Caki2 (cell line): ENCODE measurements around the gene MAD1L1. TPM values are rescaled to one million over a fixed set of nuclear protein-coding genes. Genes with fewer than 3 reads are reported as not detected.

Experiments used
- DNase-seq: peaks from one replicate; pipeline ENCODE4 v3.0.0-alpha.2; 2015; ENCODE audit warnings: low read depth
- in situ Hi-C: cut with HindIII; loops from 2 replicates; pipeline ENCODE4 v1.10.0; 2016; ENCODE audit warnings: low sequenced_read_pairs, low pct_unique_long_range_greater_than_20kb, mixed read lengths
- total RNA-seq: library from RNA; depleted of rRNA; stranded (reverse); fragments of >200 nt; shearing (Covaris generic); gene quantifications from 2 replicates; pipeline ENCODE4 v1.2.3, GENCODE V29; 2014; ENCODE audit warnings: low replicate concordance

The MAD1L1 gene
- total RNA-seq, 1 experiment from 2014 or later, result 123 TPM

GRCh38 chr7:2261611-2262010 is 28.9 kb upstream of the MAD1L1 start:
- no peak for DNase-seq
- in situ Hi-C loops, result no loop called here

DNA sequence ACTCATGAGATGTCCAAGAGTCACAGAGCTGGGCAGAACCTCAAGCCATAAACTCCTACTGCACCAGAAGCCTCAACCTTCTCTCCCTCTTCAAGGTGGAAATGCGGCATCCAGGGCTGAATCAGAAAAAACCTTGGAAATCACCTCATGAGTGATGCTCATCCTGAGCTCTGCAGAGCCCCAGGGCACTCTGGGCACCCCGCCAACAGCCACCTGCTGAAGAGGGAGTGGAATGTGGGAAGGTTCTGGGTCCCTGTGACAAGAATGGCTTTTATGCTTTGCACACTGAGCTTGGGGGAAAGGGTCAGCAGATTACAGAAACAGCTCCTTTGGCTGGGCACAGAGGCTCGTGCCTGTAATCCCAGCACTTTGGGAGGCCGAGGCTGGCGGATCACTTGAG is 28.1 kb upstream of the MAD1L1 start:
- peak; percentile 85 for DNase-seq
- in situ Hi-C loops, result no loop called here

DNA sequence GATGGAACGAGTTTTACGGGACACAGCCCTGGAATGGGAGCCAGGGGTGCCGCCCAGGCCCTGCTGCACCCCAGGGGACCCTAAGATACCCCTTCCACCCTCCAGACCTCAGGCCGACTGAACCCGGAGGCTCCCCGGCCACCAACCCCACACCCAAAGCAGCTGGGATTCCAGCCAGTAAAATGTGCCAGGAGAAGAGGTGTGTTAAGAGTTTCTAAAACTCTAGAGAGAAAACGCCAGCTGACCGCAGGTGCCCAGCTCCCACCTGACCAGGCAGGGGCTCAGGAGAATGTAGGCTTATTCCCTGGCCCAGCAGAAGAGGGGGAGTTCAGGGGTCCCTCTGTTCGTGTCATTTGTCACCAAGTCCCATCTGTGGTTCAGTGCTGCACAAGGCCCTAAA is 26.7 kb upstream of the MAD1L1 start:
- in situ Hi-C loops, result no loop called here
- no peak for DNase-seq

DNA sequence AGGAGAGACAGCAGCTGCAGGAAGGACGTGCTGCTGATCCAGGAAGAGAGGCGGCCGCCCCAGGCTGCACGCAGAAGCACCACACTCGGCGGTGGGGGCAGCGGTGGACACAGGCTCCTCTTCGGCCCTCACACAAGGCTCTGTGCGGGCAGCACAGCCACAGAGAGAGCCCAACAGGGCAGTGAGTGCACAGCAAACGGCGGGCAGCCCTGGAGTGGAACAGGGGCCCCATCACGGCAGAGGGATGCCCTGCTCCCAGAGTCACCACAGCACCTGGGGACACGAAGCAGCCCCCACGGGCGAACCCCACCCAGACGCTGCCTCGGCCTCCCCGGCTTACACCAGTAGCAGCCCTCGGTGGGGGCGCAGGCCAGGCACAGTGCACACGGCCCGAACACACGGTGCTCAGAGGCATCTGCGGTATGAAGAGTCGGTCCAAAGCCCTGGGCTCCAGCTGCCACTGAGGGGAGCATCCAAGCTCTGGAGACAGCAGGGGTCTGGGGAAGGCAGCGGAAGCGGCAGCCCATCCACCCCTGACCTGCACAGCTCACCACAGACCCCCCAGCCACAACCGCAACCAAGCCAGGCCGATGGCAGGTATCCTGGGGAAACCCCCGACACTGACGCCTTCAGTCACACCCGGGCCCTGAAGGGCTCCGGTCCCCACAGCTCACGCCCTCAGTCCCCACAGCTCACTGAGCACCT is 26.1 kb upstream of the MAD1L1 start:
- in situ Hi-C loops, result no loop called here
- DNase-seq, result no peak

DNA sequence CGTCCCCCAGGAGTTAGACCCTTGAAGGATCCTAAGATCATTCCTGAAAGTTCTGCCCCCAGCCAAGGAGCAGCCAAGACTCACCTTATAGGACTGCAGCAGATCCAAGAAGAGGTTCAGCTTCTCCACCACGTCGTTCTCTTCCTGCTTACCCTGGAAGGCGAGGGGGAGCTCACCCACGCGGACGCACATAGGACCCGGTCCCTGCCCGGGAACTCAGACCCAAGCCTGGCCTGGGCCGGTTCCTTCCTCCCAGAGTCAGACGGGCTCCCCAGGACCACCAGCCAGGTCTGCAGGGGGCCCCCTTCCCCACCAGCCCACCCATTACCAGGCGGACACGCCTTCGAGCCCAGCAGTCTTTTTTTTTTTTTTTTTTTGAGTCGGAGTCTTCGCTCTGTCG is 24.9 kb upstream of the MAD1L1 start:
- in situ Hi-C loops, result no loop called here
- no peak for DNase-seq

- in situ Hi-C loops, result no loop called here
- DNase-seq, result no peak
Observed at GRCh38 chr7:2257046-2257551, 24.4 kb upstream of the MAD1L1 start.

DNA sequence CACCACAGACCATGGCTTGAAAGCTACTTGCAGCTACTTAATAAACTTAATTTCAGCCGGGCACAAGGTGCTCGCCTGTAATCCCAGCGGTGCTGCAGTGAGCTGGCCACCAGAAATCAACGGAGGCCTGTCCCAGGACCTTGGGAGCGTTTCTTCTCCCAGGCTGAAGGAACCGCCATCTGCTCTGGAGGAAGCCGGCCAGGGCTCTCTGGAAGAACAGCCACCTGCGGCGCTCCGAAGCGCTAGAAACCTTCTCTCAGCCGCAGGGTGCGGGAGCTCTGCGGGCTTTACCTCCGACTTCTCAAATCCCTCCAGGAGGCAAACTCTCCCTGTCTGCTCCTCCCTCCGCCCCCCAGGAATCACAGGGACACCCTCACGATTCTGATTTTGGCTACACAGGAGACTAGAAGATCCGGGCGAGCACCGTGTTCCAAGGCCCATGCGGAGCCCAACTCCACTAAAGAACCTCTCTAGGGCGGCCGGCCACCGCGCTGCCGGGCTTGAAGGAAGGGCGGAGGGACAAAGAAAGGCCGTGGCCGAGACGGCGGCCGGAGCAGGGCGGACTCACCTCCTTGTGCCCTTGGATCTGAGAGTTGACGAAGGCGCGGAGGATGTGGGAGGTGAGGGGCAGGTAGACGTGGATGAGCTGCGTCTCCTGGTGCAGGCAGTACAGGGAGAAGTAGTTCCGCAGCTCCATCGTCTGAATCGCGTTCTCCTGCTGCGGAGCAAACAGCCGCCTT is 23.7 kb upstream of the MAD1L1 start:
- in situ Hi-C loops, result no loop called here
- DNase-seq, result no peak

GRCh38 chr7:2255145-2256139 is 22.7 kb upstream of the MAD1L1 start:
- in situ Hi-C loops, result no loop called here
- no peak for DNase-seq

- in situ Hi-C loops, result no loop called here
- DNase-seq, result no peak
Observed at GRCh38 chr7:2254429-2255144, 21.8 kb upstream of the MAD1L1 start.

DNA sequence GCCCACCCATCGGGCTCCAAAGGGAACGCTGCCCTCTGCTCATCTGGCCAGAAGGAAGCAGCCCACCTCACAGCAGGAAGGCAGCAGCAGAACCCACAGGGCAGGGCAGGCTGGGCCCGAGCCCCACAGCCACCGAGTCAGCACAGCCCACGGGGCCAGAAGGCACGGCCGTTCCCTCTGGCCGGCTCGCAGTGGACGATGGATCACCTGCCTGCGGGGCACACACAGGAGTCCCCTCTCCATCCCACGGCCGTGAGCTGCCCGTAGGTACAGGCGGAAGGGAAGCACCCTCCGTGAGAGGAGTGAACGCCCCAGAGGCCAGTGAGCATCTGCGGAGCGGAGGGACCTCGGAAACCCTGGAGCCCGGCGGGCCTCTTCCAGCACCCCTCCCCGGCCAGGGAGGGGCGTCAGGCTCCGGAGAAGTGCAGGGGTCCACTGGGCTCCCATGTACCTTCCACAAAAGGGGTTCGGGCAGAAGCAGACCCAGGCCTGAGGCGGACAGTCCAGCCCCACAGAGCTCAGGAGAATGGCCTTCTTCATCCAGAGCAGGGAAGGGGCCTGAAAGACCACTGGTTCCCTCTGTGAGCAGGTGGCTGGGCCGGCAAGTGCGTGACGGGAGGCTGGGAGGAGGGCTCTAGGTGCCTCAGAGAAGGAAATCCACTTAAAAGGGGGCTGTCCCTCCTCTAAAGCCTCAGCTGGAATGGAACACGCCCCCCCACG is 20.9 kb upstream of the MAD1L1 start:
- in situ Hi-C loops, result no loop called here
- DNase-seq, result no peak

DNA sequence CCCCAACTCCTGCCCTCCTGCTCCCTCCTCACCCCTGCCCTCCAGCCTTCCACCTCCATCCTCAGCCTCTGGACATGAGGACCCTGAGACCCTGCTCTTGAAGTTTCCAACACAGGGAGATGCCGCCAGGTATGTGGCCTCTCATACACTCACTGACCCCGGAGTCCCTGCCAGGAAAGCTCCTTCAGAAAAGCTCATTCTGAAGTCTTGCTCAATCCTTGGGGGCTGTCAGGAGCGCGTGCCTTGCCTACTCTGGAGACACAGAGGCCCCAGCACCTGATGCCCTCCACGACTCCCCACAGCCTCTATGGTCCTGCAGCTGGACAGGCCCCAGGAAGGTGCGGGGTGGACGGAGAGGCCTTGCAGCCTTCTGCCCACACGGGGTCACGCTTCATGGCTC is 20.3 kb upstream of the MAD1L1 start:
- in situ Hi-C loops, result no loop called here
- DNase-seq, result no peak

DNA sequence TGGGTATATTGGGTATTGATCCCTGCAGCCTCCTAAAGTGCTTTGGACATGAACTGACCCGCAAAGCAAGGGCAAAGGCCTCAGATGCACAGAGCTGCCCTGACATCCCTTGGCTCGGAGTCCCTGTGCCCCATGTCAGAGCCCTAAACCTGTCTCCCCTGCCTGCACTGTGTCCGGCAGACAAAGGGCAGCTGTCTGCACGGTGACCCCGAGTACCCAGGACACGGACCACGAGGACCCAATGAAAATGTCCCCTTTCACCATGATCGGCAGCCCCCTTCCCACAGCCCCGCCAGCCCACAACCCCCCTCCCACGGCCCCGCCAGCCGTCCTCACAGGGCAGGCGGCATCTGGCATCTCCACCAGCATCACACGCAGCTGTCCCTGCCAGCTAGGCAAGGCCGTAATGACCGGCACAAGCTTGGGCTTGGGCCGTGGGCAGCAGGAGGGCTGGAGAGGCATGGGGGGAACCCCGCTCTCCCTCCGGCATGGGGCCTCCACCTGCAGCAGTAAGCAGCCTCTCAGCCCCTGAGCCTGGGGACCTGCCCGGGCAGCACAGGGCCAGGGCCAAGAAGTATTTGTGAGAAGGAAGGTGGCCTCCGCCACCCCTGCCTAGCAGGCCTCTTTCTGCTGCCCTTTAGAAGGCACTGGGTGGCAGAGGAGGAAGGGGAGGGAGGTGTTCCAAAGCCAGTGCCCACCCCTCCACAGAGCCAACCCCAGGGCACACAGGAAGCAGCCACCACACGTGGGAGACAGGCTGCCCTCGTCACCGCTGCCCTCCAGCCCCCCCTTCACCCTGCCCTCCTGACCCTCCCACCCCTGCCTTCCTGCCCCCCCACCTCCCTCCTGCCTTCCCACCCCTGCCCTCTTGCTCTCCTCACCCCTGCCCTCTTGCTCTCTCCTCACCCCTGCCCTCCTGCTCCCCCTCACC is 19.4 kb upstream of the MAD1L1 start:
- no peak for DNase-seq
- in situ Hi-C loops, result no loop called here

GRCh38 chr7:2251381-2251780 is 18.6 kb upstream of the MAD1L1 start:
- in situ Hi-C loops, result no loop called here
- no peak for DNase-seq

DNA sequence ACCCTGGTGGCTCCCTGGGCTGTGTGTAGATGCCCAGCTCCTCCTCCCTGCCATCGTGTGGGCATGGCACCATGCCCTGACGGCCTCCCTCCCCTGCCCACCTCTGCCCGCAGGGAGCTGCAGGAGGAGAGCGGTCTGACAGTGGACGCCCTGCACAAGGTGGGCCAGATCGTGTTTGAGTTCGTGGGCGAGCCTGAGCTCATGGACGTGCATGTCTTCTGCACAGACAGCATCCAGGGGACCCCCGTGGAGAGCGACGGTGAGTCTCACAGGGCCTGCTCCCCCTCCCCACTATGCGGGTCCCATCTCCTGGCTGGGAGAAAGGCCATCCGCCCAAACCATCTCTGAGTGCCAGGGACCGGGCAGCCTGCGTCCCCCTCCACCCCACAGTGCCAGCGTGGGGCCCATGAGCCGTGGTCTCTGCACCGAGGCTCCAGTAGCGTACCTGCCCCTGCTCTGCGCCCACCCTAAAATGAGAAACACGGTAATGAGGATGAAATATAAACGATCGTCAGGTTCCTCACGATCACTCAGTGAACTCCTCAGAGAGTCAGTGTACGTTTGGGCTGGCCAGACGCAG is 17.1 kb upstream of the MAD1L1 start:
- in situ Hi-C loops, result no loop called here
- DNase-seq, result no peak

DNA sequence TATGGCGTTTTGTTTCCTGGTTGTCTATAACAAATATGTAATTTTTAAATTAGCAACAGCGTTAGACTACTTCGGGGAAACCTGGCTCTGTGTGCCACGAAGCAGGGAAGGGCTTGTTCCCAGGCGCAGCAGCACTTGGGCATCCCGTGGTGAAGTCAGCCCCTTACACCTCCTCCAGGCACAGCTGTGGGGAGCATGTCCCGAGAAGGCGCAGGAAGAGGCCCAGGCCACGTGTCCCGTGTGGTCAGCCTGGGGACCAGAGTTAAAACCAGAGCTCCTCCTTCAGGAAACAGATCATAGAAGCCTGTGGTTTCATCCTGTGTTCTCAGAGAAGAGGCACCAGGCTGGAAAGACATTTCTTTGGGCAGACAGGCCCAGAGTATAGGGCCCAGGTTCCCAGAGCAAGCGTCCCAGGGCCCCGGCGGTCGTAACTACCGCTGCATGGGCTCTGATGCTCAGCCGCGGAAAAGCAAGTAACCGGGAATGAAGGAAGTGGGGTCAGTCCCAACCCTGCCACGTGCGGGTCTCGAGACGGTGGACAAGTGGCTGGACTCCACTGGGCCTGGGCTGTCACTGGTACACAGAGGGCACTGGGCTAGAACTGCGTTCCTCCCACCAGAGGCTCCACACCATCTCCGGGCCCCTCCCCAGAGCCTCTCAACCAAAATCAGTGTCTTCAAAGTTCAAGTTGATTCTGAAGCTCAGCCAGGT is 16.4 kb upstream of the MAD1L1 start:
- in situ Hi-C loops, result no loop called here
- DNase-seq, result peak; percentile 45
